GM18508 (cell line): ENCODE results near the gene GSN.

ENCODE experiments used
- ATAC-seq: cut with Tn5 transposase; IDR thresholded peaks from one replicate; pipeline ENCODE4 v1.9.1; 2021; ENCODE audit warnings: moderate number of reproducible peaks; ENCODE audit not compliant: insufficient read depth, unreplicated experiment

GSN gene

DNA sequence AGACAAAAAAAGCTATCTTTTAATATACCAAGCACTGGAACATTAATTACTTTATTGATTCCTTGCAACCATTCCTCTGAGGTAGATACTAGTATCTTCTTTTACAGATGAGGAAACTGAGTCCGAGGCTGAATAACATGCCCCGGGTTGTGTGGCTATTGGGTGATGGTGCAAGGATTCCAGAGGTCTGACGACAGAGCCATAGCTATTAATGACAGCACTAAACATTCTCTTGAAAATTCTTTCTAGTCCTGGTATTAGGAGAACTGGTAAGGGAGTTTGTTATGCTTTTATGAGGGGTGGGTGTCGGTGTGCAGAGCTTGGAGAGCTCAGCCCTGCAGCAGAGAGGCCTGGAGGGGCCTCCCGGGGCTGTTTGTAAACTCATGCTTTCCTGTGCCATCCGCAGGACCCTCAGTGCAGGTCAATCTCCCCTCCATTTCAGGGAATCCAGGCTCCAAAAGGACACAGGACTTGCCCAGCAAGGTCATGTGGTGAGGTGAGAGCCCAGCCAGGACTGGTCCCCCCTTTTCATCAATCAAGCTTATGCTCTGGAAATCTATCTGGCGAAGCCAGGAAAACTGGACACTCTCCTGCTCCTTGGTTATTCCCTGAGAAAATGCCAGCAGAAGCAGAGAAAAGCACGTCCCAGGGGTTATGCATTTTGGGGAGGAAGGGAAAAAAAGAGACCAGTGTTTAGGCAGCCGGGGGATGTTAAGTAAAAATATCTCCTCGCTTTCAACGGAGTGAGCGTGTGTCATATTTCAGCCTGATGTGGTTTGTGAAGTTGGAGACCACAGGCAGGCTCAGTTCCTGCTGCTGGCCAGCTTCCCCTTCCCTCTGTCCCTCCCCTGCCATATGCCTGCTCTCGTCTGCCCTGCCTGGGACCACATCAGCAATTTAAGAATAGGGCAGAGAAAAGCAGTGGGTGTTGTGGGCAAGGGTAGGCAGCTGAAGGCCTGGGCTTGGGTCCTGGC, 3.7 kb downstream of the GSN start:
- ATAC-seq, result no peak

- ATAC-seq, result no peak
Observed at GRCh38 chr9:121272401-121272948, 4.5 kb downstream of the GSN start.

GRCh38 chr9:121273064-121273775, 5.3 kb downstream of the GSN start:
- no peak for ATAC-seq

DNA sequence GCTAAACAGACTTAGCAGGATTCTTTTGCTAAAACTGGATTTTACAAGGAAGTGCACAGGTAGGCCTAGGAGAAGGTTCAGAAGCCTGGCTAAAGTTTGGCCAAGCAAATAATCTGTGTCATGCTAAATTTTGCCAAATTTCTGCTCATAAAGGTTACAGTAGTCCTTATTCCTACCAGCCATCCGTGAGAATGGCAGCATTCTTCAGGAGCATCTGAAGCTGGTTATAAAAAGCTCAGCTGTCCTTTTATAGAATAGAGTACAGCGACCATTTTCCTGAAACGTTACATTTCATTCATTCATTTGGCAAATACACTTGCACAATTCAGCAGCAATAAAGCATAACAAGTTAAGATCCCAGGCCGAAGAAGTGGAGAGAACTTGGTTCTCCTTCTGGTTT, 6.9 kb downstream of the GSN start:
- ATAC-seq, result no peak

- ATAC-seq, result no peak
Observed at GRCh38 chr9:121275781-121276658, 8.1 kb downstream of the GSN start.

DNA sequence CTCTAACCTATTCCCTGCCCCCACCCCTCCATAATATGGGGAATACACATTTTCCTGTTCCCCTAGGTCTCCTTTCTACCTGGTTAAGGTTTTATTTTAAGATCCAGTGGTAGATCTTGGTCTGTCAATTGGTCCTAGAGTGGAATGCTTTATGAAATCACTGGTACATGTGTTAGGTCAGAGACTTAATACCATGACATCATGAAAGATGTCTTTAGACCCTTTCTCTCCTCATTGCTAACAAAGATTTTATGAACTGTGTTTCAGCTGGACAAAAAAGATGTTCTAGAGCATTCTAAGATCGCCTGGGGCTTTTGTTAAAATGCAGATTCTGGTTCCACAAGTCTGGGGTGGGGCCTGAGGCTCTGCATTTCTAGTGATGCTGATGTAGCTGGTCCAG, 9.1 kb downstream of the GSN start:
- no peak for ATAC-seq

GRCh38 chr9:121277518-121278295, 9.7 kb downstream of the GSN start:
- ATAC-seq, result no peak

DNA sequence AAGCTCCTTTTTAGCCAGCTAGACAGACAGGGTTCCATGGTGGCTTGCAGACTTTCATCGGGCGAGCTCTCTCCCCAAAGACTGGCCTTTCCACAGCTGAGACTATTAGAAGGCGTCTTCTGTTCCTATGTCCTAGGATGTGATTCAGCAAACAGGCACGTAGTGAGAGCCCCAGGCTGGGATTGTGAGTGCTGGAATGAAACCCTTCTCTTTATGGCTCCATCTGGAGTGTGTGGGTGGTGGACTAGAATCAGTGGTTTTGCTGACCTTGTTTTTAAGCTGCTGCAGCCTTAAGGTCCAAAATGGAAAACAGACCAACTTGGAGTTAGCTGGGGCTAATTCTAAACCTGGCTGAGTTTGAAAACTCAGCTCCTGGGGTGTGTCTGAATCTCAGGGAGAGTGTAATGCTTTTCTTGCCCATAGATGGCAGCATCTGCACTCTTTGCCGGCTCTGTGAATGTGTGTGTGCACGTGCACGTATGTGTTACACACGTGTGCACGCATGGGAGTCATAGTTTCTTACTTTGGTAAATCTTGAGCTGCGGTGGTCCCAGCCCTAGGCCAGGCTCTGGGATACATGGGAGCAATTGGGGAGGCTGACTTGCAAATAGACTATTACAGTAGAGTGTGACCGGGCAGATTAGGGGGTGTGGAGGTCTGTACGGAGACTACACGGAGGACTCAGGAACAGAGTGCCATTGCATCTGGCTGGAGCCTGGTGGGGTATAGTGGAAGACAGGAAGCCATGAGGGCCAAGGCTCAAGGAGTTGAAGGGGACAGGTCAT, 10.7 kb downstream of the GSN start:
- ATAC-seq, result no peak

GRCh38 chr9:121279776-121280388, 11.9 kb downstream of the GSN start:
- ATAC-seq, result no peak

GRCh38 chr9:121280715-121281613, 13.0 kb downstream of the GSN start:
- no peak for ATAC-seq

GRCh38 chr9:121281614-121282276, 13.8 kb downstream of the GSN start:
- no peak for ATAC-seq

GRCh38 chr9:121282277-121283079, 14.5 kb downstream of the GSN start:
- no peak for ATAC-seq

DNA sequence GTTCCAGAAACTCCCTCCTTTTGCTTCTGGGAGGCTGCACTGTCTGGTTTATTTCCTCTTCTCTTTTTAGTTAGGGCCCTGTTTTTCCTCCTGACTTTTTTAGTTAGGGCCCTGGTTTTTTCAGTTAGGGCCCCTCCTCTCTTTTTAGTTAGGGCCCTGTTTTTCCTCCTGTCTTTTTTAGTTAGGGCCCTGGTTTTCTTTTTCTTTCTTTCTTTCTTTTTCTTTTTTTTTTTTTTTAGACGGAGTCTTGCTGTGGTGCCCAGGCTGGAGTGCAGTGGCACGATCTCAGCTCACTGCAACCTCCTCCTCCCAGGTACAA, 15.1 kb downstream of the GSN start:
- ATAC-seq, result no peak

DNA sequence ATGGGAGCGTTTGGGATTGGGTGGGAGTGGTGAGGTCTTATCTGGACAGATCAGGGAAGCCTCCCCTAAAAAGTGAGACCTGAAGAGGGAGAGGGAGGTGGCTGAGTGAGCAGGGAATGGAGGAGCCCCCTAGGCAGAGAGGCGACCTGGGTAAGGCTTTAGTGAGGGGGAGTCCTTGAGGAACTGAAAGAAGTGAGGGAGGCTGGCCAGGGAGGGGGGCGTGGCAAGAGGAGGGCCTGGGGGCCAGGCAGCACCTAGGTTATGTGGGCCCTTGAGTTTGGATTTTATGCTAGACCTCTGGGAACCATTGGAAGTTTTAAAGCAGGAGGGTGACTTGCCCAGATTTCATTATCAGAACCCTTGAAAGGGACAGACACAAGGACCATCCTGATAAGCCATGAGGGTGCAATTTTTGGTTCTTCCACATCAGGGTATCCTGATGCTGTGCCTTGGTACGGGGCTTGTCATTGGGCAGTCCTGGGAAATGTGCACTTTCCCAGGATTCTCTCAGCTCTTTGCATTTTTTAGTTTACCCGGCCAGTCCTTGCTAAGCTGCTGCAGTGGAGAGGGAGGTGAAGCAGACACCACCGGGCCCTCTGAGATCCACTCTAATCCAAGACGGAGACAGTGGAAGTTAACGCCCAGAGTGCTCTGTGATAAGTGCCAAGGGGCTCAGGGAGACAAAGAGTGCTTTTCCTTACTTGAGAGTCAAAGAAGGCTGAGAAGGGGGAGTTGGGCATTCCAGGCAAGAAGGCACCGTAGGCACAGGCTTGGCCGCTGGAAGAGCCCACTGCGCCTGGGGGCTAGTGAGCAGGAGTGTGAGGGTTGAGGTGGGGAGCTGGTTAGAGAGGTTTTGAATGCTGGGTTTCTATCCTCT, 16.1 kb downstream of the GSN start:
- ATAC-seq, result no peak

DNA sequence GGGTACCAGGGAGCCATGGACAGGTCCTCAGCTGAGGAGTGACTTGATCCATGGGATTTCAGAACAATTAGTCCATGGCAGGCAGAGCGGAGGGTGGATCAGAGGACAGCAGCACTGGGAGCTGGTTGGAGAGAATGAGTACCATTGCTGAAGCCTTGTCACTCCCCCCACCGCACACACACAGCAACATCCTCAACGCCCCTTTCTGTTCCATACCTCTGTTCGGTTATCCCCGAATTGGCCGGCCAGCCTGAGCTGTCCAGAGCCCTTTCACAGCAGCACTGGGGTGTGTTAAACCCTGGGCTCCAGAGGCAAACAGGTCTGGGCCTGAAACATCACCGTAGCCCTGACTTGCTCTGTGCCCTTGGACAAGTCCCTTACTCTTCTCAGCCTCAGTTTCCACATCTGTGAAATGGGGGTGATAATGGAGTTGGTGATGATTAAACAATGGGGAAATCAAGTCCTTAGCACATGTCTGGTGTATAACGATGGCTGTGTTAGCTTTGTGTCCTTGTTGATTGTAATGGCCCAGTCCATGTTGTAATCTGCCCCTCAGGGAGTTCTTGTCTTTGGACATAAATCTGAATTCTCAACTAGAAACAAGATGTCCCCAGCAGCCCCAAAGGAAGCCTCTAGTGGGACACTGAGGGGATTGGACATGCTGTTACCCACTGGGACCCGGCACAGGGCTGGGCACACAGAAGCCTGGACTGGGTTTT, 16.9 kb downstream of the GSN start:
- no peak for ATAC-seq
